ENCODE measurements around the gene TBL1X.

The TBL1X gene

GRCh38 chrX:9704876-9705465 is 240.1 kb downstream of the TBL1X start:
- no peak for DNase-seq (ENCODE audit: low read depth in 2 of 2)

GRCh38 chrX:9706421-9706820 is 241.6 kb downstream of the TBL1X start:
- no peak for DNase-seq (ENCODE audit: low read depth in 2 of 2)

GRCh38 chrX:9707306-9708033 is 242.6 kb downstream of the TBL1X start:
- no peak for DNase-seq (ENCODE audit: low read depth in 2 of 2)

- no peak for DNase-seq (ENCODE audit: low read depth in 2 of 2)
Measured at GRCh38 chrX:9708086-9708485, 243.2 kb downstream of the TBL1X start.

GRCh38 chrX:9708923-9709553 is 244.2 kb downstream of the TBL1X start:
- DNase-seq (ENCODE audit: low read depth in 2 of 2), result peak; percentile 49 to 60

GRCh38 chrX:9710332-9710731 is 245.5 kb downstream of the TBL1X start:
- DNase-seq (ENCODE audit: low read depth in 2 of 2), result no peak

GRCh38 chrX:9717376-9717775 is 252.5 kb downstream of the TBL1X start:
- no peak for DNase-seq (ENCODE audit: low read depth in 2 of 2)

GRCh38 chrX:9724711-9725110 is 259.9 kb downstream of the TBL1X start:
- no peak for DNase-seq (ENCODE audit: low read depth in 2 of 2)

- DNase-seq (ENCODE audit: low read depth in 2 of 2), result no peak
Measured at GRCh38 chrX:9728261-9728660, 263.4 kb downstream of the TBL1X start.

- DNase-seq (ENCODE audit: low read depth in 2 of 2), result no peak
Measured at GRCh38 chrX:9729171-9729885, 264.5 kb downstream of the TBL1X start.

- no peak for DNase-seq (ENCODE audit: low read depth in 2 of 2)
Measured at GRCh38 chrX:9730078-9730477, 265.2 kb downstream of the TBL1X start.

GRCh38 chrX:9730752-9731151 is 265.9 kb downstream of the TBL1X start:
- DNase-seq (ENCODE audit: low read depth in 2 of 2), result no peak

GRCh38 chrX:9737363-9737762 is 272.5 kb downstream of the TBL1X start:
- DNase-seq (ENCODE audit: low read depth in 2 of 2), result no peak

- no peak for DNase-seq (ENCODE audit: low read depth in 2 of 2)
Measured at GRCh38 chrX:9738151-9738550, 273.3 kb downstream of the TBL1X start.

GRCh38 chrX:9739130-9739529 is 274.3 kb downstream of the TBL1X start:
- no peak for DNase-seq (ENCODE audit: low read depth in 2 of 2)

GRCh38 chrX:9745417-9746115 is 280.7 kb downstream of the TBL1X start:
- no peak for DNase-seq (ENCODE audit: low read depth in 2 of 2)

GRCh38 chrX:9746148-9746888 is 281.5 kb downstream of the TBL1X start:
- DNase-seq (ENCODE audit: low read depth in 2 of 2), result no peak

- DNase-seq (ENCODE audit: low read depth in 2 of 2), result no peak
Measured at GRCh38 chrX:9747644-9748043, 282.8 kb downstream of the TBL1X start.

- no peak for DNase-seq (ENCODE audit: low read depth in 2 of 2)
Measured at GRCh38 chrX:9749146-9749692, 284.4 kb downstream of the TBL1X start.

- DNase-seq (ENCODE audit: low read depth in 2 of 2), result no peak
Measured at GRCh38 chrX:9757366-9757765, 292.5 kb downstream of the TBL1X start.
